Measurements from ENCODE around the gene SIRT4.

- TF ChIP-seq POLR2A (IDR thresholded peaks at IDR 0.05): no peak
- no peak for TF ChIP-seq CTCF (IDR thresholded peaks at IDR 0.05)
Measured at GRCh38 chr12:120262852-120263747, 39.0 kb upstream of the SIRT4 start.

Measured in adrenal gland (tissue), 5 donors.